ENCODE measurements around the gene DENND6B.

The DENND6B gene

GRCh38 chr22:50306753-50307749 lies 19.8 kb downstream of the DENND6B start, which contains the start of gene PLXNB2:
Gene PLXNB2, minus strand, starts transcription at chr22:50307646. Its CDS starts 17,062 bp downstream, at chr22:50290584.
- intact Hi-C loops (cut with DNase I) = no loop called here
- peak; percentile 45 to 91 (median 82) for DNase-seq

- peak in 35 of 42 donors; percentile 38 to 88 (median 59) for DNase-seq
- intact Hi-C loops (cut with DNase I) = no loop called here
Measured at GRCh38 chr22:50305923-50306566, 20.8 kb downstream of the DENND6B start.

GRCh38 chr22:50305393-50305922 lies 21.4 kb downstream of the DENND6B start:
- intact Hi-C loops (cut with DNase I) = no loop called here
- DNase-seq = no peak

- DNase-seq = peak in 30 of 42 donors; percentile 31 to 78 (median 52)
- intact Hi-C loops (cut with DNase I) = no loop called here
Measured at GRCh38 chr22:50304528-50305392, 22.1 kb downstream of the DENND6B start.

DNA sequence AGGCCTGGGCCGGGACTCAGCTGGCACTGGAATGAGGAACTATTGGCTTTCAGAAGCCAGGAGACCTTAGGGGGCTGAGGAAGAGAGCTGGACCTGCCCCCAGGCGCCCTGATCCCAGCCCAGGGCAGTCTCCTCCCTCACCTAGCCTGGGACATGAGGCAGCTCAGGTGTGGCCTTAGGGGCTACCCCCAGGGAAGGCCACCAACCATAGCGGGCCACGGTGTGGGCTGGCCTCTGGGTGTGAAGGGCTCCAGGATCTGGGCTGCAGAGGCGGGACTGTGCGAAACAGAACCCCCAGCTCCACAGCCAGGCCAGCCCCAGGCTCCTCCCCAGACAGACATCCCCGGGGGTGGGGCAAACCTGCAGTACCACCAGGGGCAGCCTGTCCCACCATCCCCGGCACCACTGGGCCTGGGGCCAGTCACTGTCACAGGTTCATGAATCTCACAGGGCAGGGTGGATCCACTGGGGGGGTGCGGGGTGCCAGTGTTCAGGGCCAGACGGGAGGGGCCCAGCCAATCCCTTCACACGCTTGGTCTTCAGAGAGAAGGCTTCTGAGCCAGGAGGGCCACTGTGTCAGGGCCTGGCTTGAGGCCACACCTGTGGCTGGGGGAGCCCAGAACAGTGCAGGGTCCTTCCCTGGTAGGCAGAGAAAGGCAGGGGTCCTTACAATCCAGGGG lies 22.8 kb downstream of the DENND6B start:
- intact Hi-C loops (cut with DNase I) = no loop called here

DNA sequence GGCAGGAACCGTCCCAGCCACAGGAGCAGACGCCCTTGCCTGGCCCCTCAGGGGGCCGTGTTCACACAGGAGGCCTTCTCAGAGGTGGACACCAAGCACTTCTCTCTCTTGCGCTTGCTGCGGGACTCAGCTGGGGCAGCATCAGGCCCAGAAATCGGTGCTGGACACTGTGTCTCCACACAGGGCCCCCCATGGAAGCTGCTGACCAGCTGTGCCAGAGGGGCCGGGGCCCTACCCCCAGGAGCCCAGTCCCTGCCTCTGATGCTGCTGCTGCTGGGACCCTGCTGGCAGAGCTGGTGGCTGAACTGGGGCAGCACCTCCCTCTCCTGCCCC lies 23.3 kb downstream of the DENND6B start:
- intact Hi-C loops (cut with DNase I) = no loop called here
- DNase-seq = peak in 8 of 42 donors; percentile 36 to 77 (median 62)

More for the DNA sequence above, 22.8 kb downstream of the DENND6B start:
- peak in 23 of 42 donors; percentile 31 to 73 (median 55) for DNase-seq

DNA sequence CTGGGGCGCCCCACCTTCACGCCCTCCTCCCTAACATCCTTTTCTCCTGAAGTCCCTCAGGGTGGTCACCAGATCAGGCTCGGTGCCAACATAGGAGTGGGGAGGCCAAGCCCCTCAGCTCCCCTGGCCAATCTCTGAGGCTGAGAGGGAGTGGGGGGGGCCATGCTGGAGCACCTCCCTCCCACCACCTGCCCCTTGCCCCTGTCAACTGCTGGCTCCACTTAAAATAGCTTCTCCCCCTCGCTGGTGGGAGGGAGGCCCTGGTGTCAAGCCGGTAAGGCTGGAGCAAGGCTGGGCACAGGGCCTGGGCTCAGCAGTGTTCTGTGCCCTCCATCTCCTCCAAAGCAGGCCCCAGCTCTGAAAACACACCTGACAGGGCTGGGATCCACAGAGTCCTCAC lies 24.2 kb downstream of the DENND6B start:
- DNase-seq = no peak

GRCh38 chr22:50302041-50302541 lies 24.7 kb downstream of the DENND6B start:
- peak in 1 of 42 donors; percentile 29 for DNase-seq
- intact Hi-C loops (cut with DNase I) = no loop called here

More for the DNA sequence above, 24.2 kb downstream of the DENND6B start:
- intact Hi-C loops (cut with DNase I) = no loop called here

DNA sequence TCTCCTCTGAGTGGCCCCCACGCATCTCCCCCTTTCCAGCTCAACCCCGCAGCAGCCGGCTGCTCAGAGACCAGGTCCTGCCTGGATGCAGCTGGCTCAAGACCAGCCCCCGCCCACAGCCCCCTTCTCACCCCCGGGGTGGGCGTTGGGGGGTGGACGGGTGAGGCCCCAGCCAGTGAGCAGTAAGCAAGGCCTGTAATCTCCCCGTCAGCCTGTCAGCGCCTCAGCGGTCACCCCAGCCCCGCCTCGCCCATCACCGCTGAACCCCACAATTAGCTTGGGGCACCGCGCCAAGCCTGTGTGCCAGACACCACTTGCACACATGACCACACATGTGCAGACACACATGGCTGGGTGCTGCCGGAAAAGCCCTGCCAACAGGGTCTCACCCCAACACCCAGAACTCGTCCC lies 25.2 kb downstream of the DENND6B start:
- DNase-seq = no peak
- intact Hi-C loops (cut with DNase I) = no loop called here

DNA sequence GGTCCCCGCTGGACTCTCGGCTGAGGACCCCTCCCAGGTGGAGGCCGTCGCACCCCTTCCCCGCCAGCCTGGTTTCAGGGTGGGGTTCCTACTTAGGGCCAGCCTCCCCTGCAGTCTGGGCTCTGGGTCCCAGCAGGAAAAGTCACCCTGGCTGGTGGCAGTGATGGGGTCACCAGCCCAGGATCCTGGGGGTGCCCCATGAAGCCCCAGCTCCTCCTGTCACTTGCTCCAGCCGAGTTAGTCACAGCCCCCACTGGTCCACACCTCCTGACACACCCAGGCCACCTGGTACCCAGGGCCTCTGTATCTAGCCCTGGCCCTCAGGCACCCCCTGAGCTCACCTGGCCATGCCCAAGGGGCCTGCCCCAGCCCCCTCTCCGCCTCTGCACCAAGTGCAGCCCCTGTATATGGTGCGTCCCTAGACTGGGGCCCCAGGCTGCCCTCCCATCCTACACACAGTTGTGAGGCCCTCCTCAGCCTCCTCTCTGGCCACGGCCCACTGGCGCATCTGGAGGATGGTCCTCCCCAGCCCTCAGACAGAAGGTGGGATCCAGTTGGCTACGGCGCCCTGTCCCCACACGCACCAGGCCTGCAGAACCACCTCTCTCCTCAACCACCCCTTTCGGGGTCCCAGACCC lies 26.1 kb downstream of the DENND6B start:
- intact Hi-C loops (cut with DNase I) = no loop called here

DNA sequence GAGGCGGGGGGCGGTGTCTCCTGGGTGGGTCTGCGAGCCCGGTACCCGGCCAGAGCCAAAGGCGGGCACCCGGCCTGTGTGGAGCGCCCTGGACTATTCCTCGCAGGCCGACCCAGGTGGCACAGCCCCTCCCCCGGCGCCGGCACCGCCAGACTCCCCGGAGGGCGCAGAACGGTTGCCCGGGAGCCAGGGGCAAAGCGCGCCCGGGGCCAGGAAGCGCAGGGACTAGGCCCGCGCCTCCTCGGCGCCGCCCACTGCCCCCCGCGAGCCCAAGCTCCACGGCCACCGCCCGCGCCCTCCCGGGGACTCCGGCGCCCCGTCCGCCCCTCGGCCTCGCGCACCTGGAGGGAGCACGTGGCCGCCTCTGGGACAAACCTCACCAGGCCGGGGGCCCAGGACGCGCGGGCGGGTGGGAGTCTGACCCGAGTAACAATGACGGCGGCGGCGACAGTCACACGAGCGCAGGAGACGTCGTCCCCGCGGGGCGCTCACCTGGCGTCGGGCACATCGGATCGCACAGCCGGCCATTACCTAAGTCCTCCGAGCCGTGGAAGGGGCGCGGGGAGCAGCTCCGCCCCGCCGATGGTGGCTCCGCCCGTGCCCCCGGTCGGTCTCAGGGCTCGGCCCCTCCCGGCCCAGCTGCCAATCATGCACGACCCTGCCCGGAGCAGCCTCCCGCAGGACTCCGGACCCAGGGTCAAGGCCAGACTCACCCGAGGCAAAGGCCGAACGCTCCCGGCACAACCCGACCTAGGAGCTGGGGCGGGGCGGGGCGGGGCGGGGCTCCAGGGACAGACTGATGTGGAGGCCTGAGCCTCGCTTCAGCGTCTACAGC lies 26.8 kb downstream of the DENND6B start:
- intact Hi-C loops (cut with DNase I) = no loop called here
- peak in 2 of 42 donors; percentile 18 to 29 for DNase-seq

More for the DNA sequence above, 26.1 kb downstream of the DENND6B start:
- no peak for DNase-seq

DNA sequence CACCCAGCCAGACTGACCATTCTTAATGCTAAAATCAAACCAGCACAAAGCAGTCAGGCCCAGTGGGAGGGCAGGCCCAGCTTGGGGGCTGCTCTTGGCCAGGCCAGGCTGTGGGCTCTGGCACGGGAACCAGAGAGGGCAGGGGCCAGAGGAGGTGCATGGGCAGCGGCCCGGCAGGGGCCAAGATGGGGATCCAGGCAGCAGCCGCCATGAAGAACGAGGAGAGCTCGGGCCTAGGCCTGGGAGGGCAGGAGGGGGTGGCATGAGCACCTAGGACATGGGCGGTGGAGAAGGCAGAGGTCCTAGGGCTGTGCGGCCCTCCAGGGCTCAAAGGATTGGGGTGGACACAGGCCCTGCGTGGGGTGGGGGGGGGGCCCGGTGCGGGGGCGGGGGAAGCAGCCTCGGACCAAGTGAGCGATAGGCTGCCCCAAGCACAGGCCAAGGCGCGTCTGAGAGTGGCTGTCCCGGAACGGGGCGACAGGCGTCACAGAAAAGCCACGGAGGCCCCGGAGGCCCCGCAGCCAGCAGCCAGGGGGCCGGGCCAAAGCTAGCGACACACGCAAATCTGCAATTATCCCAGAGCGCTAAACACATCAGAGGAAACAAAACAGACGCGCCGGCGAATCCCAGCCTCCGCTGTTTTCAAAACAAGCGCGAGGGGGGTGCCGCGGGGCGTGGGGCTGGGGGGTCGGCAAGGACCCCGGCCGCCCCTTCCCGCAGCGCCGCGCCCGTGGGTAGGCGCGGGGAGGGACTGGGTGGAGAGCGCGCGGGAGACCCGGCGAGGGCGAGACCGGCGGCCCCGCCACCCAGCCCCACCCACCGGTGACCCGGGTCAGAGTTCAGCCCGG lies 27.7 kb downstream of the DENND6B start:
- DNase-seq = peak in 3 of 42 donors; percentile 12 to 32 (median 28)
- intact Hi-C loops (cut with DNase I) = no loop called here

DNA sequence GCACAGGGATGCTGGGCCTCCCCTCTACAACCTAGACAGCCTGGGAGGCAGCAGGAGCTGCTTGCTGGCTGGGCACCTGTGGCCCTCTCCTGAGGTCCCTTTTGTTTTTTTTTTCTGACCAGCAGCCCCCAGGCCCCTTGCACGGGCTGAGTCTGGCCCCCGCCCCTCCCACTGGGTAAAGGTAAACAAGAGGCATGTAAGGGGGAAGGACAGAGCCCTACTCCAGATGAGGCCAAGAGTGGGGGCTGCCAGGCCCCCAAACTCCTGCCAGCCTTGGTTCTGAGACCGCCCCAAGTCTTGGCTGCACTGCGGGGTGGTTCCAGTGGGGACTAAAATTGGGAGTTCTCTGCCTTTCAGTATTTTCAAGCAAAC lies 28.6 kb downstream of the DENND6B start:
- intact Hi-C loops (cut with DNase I) = no loop called here

DNA sequence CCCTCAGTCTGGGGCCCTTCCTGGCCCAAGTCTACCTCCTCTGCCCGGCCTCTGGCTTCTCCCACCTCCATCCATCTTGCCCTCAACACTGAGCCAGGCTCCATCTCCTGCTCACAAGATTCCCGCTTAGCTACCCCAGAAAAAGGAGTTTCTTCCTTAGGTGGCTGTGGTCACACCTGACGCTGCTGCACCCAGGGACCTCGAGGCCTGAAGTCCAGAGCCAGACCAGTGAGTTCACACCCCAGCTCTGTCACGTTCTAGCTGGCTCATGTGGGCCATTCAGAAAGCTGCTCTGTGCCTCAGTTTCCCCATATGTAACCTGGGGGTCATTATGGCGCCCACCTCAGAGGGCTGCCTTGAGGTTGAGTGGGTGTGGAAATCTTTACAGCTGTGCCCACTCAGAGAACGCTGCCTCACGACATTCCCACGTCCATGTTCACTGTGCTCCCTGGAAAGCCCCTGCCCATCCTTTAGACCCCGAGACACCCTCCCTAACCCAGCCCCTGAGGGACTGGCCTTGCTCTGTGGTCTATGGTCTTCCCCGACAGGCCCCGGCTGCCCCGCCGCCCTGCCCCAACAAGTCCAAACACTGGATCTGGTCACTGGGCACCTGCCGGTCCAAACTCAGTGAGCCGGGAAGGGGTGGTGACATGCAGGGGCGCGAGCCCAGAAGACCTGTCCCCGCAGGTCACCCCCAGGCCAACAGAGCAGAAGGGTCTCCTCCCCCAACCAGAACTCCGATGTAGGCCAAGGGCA lies 29.1 kb downstream of the DENND6B start:
- intact Hi-C loops (cut with DNase I) = no loop called here

More for the DNA sequence above, 28.6 kb downstream of the DENND6B start:
- DNase-seq = no peak

More for the DNA sequence above, 29.1 kb downstream of the DENND6B start:
- DNase-seq = no peak

All from head of caudate nucleus (tissue), 42 donors.